RKO (cell line): ENCODE data around the gene FBXO5.
"Not testable (repeated sequence)": the region's sequence is repeated elsewhere in the genome, so short reads cannot be mapped to it uniquely, and the experiment has no call there.

ENCODE experiments used
- DNase-seq: peaks from one replicate; pipeline ENCODE4 v3.0.0-alpha.2; 2016; ENCODE audit warnings: low spot score

The FBXO5 gene

GRCh38 chr6:152986978-152987377 lies 4.1 kb upstream of the FBXO5 start:
- DNase-seq = no peak

GRCh38 chr6:152985300-152985699 lies 2.5 kb upstream of the FBXO5 start:
- DNase-seq = not testable (repeated sequence)

GRCh38 chr6:152984513-152984872 lies 1.7 kb upstream of the FBXO5 start:
- no peak for DNase-seq

- DNase-seq = peak; percentile 88
These were observed 1.0 kb upstream of the FBXO5 start for GRCh38 chr6:152983637-152984512.

- DNase-seq = no peak
These were observed 595 bp downstream of the FBXO5 start for GRCh38 chr6:152981989-152982903.

GRCh38 chr6:152981219-152981618 lies 1.6 kb downstream of the FBXO5 start:
- DNase-seq = no peak

- DNase-seq = no peak
These were observed 2.2 kb downstream of the FBXO5 start for GRCh38 chr6:152980656-152981055.

GRCh38 chr6:152979116-152979515 lies 3.7 kb downstream of the FBXO5 start:
- peak; percentile 55 for DNase-seq

GRCh38 chr6:152978058-152978457 lies 4.8 kb downstream of the FBXO5 start:
- no peak for DNase-seq

GRCh38 chr6:152977556-152977955 lies 5.3 kb downstream of the FBXO5 start:
- no peak for DNase-seq

GRCh38 chr6:152976749-152977148 lies 6.1 kb downstream of the FBXO5 start:
- no peak for DNase-seq

- no peak for DNase-seq
These were observed 7.5 kb downstream of the FBXO5 start for GRCh38 chr6:152975204-152975915.

- DNase-seq = no peak
These were observed 8.9 kb downstream of the FBXO5 start for GRCh38 chr6:152973916-152974315.

- DNase-seq = no peak
These were observed 13.0 kb downstream of the FBXO5 start for GRCh38 chr6:152969688-152970418.

- not testable (repeated sequence) for DNase-seq
These were observed 16.5 kb downstream of the FBXO5 start for GRCh38 chr6:152966168-152966894.

- DNase-seq = no peak
These were observed 23.5 kb downstream of the FBXO5 start for GRCh38 chr6:152959333-152959732.

- no peak for DNase-seq
These were observed 25.0 kb downstream of the FBXO5 start for GRCh38 chr6:152957796-152958195.

- no peak for DNase-seq
These were observed 28.4 kb downstream of the FBXO5 start for GRCh38 chr6:152954443-152954842.

GRCh38 chr6:152952866-152953509 lies 29.9 kb downstream of the FBXO5 start:
- peak; percentile 59 for DNase-seq

GRCh38 chr6:152952045-152952444 lies 30.8 kb downstream of the FBXO5 start:
- DNase-seq = peak; percentile 13
